Measurements from ENCODE around the gene GNL1.

- TF ChIP-seq SUZ12 (IDR thresholded peaks at IDR 0.05; ENCODE audit: low read length) (no peak), CTCF (IDR thresholded peaks at IDR 0.05; ENCODE audit: control extremely low read depth in 1 of 3, insufficient read depth in 1 of 3, low read depth in 1 of 3, low read length in 3 of 3) (no peak), ZNF274 (IDR thresholded peaks at IDR 0.05; ENCODE audit: borderline replicate concordance, extremely low read depth, low read length) (no peak), E2F6 (IDR thresholded peaks at IDR 0.05) (no peak), POLR2A (IDR thresholded peaks at IDR 0.05; ENCODE audit: control extremely low read depth in 1 of 2, low read depth in 2 of 2, low read length in 2 of 2) (no peak), EGR1 (IDR thresholded peaks at IDR 0.05; ENCODE audit: borderline replicate concordance, low read depth, low read length) (no peak)
Measured at GRCh38 chr6:30562470-30563425, 6.5 kb upstream of the GNL1 start.

Data from H1 (cell line).